SK-N-DZ (cell line): ENCODE measurements around the gene PHLDB1.
"Not testable (repeated sequence)": the region's sequence is repeated elsewhere in the genome, so short reads cannot be mapped to it uniquely, and the experiment has no call there.

Experiments used
- DNase-seq: peaks from one replicate; pipeline ENCODE4 v3.0.0-alpha.2; 2015; ENCODE audit warnings: low spot score

Gene PHLDB1

GRCh38 chr11:118605116-118605867 is 2.1 kb upstream of the PHLDB1 start:
- peak; percentile 75 for DNase-seq

- no peak for DNase-seq
These were observed 1.1 kb upstream of the PHLDB1 start for GRCh38 chr11:118606157-118606843.

- no peak for DNase-seq
These were observed 579 bp upstream of the PHLDB1 start for GRCh38 chr11:118606844-118607228.

GRCh38 chr11:118608360-118609227 is 1.2 kb downstream of the PHLDB1 start:
- no peak for DNase-seq

- no peak for DNase-seq
These were observed 2.2 kb downstream of the PHLDB1 start for GRCh38 chr11:118609380-118610224.

GRCh38 chr11:118610225-118610772 is 2.9 kb downstream of the PHLDB1 start:
- DNase-seq, result no peak

GRCh38 chr11:118610773-118611432 is 3.5 kb downstream of the PHLDB1 start:
- DNase-seq, result no peak

- not testable (repeated sequence) for DNase-seq
These were observed 4.0 kb downstream of the PHLDB1 start for GRCh38 chr11:118611433-118611795.

GRCh38 chr11:118612378-118612777 is 5.0 kb downstream of the PHLDB1 start:
- no peak for DNase-seq

GRCh38 chr11:118614511-118614910 is 7.1 kb downstream of the PHLDB1 start:
- no peak for DNase-seq

GRCh38 chr11:118615282-118615975 is 8.0 kb downstream of the PHLDB1 start:
- DNase-seq, result no peak

- no peak for DNase-seq
These were observed 8.6 kb downstream of the PHLDB1 start for GRCh38 chr11:118615976-118616371.

- DNase-seq, result no peak
These were observed 10.9 kb downstream of the PHLDB1 start for GRCh38 chr11:118618115-118618990.

- DNase-seq, result no peak
These were observed 11.6 kb downstream of the PHLDB1 start for GRCh38 chr11:118618991-118619375.

- no peak for DNase-seq
These were observed 12.2 kb downstream of the PHLDB1 start for GRCh38 chr11:118619444-118620197.

- DNase-seq, result no peak
These were observed 13.2 kb downstream of the PHLDB1 start for GRCh38 chr11:118620529-118621070.

GRCh38 chr11:118621071-118621783 is 13.8 kb downstream of the PHLDB1 start:
- DNase-seq, result peak; percentile 80
